Trophoblast cell (in vitro differentiated cells and primary cell): Measurements from ENCODE around the gene GNPAT.

ENCODE experiments used
- DNase-seq, 2 donors: peaks; one replicate each; pipeline ENCODE4 v3.0.0-alpha.2; 2016
- H2AFZ ChIP-seq: 2 replicates; pipeline ENCODE4 v1.6.1; 2013; ENCODE audit warnings: low read length, moderate library complexity, mild to moderate bottlenecking; ENCODE audit not compliant: insufficient read depth, poor library complexity
- H2AK5ac ChIP-seq: 2 replicates; pipeline ENCODE4 v1.6.1; 2013; ENCODE audit warnings: mild to moderate bottlenecking, low read length
- H2BK120ac ChIP-seq: 2 replicates; pipeline ENCODE4 v1.6.1; 2013; ENCODE audit warnings: low read length, mild to moderate bottlenecking, moderate library complexity; ENCODE audit not compliant: insufficient read depth, poor library complexity
- H2BK12ac ChIP-seq: 2 replicates; pipeline ENCODE4 v1.6.1; 2013; ENCODE audit warnings: mild to moderate bottlenecking, low read length, moderate library complexity
- H2BK5ac ChIP-seq: 2 replicates; pipeline ENCODE4 v1.6.1; 2013; ENCODE audit warnings: low read length, low read depth, moderate library complexity, mild to moderate bottlenecking; ENCODE audit not compliant: poor library complexity
- H3K14ac ChIP-seq: 2 replicates; pipeline ENCODE4 v1.6.1; 2013; ENCODE audit warnings: mild to moderate bottlenecking, low read length
- H3K18ac ChIP-seq: 2 replicates; pipeline ENCODE4 v1.6.1; 2013; ENCODE audit warnings: mild to moderate bottlenecking, low read length
- H3K23ac ChIP-seq: 2 replicates; pipeline ENCODE4 v1.6.1; 2013; ENCODE audit warnings: low read length
- H3K27ac ChIP-seq: 2 replicates; pipeline ENCODE4 v1.5.1; 2013; ENCODE audit warnings: low read depth, mild to moderate bottlenecking, inconsistent platforms, low read length, moderate library complexity
- H3K27me3 ChIP-seq: 2 replicates; pipeline ENCODE4 v1.6.1; 2013; ENCODE audit warnings: inconsistent platforms, mild to moderate bottlenecking, low read length, moderate library complexity; ENCODE audit not compliant: insufficient read depth
- H3K36me3 ChIP-seq, 2 experiments: 1 replicate in 1 of 2; 2 replicates in 1 of 2; pipeline ENCODE4 v1.6.1; 2013; ENCODE audit warnings: low read length in 2 of 2, mild to moderate bottlenecking in 2 of 2, moderate library complexity in 1 of 2; ENCODE audit not compliant: insufficient read depth in 2 of 2, control insufficient read depth in 1 of 2
- H3K4ac ChIP-seq: 2 replicates; pipeline ENCODE4 v1.6.1; 2013; ENCODE audit warnings: low read depth, mild to moderate bottlenecking, low read length, moderate library complexity
- H3K4me1 ChIP-seq, 2 experiments: 1 replicate in 1 of 2; 2 replicates in 1 of 2; pipeline ENCODE4 v1.6.1; 2013; ENCODE audit warnings: low read length in 2 of 2, mild to moderate bottlenecking in 2 of 2, moderate library complexity in 1 of 2; ENCODE audit not compliant: insufficient read depth in 2 of 2, control insufficient read depth in 1 of 2
- H3K4me2 ChIP-seq: 2 replicates; pipeline ENCODE4 v1.6.1; 2013; ENCODE audit warnings: inconsistent platforms, mild to moderate bottlenecking, low read length, moderate library complexity
- H3K4me3 ChIP-seq: 2 replicates; pipeline ENCODE4 v1.5.1; 2013; ENCODE audit warnings: mild to moderate bottlenecking, low read depth, low read length, inconsistent platforms
- H3K79me1 ChIP-seq: one replicate; pipeline ENCODE4 v1.6.1; 2013; ENCODE audit warnings: low read length
- H3K79me2 ChIP-seq: 2 replicates; pipeline ENCODE4 v1.6.1; 2013; ENCODE audit warnings: low read length, mild to moderate bottlenecking; ENCODE audit not compliant: control insufficient read depth, insufficient read depth, poor library complexity
- H3K9ac ChIP-seq: 2 replicates; pipeline ENCODE4 v1.6.1; 2013; ENCODE audit warnings: mild to moderate bottlenecking, low read length
- H3K9me3 ChIP-seq: 2 replicates; pipeline ENCODE4 v1.6.1; 2013; ENCODE audit warnings: low read depth, mild to moderate bottlenecking, control low read depth, inconsistent platforms, low read length; ENCODE audit not compliant: insufficient read depth
- H4K12ac ChIP-seq: 2 replicates; pipeline ENCODE4 v1.6.1; 2013; ENCODE audit warnings: low read depth, mild to moderate bottlenecking, low read length, moderate library complexity
- H4K8ac ChIP-seq: 2 replicates; pipeline ENCODE4 v1.6.1; 2013; ENCODE audit warnings: low read depth, mild to moderate bottlenecking, low read length, moderate library complexity
- H4K91ac ChIP-seq: one replicate; pipeline ENCODE4 v1.6.1; 2013; ENCODE audit warnings: low read depth, mild to moderate bottlenecking, low read length, moderate library complexity
- WGBS: extraction: QIAGEN DNeasy Blood & Tissue Kit; methylation state at CpG from one replicate; pipeline ENCODE4 v1.1.7; 2013; ENCODE audit warnings: missing lambda C conversion rate; ENCODE audit not compliant: insufficient read length, insufficient coverage; ENCODE audit errors: extremely low coverage; 5-methylcytosine and 5-hydroxymethylcytosine counted together

GNPAT gene

GRCh38 chr1:231311720-231312431, 70.9 kb downstream of the GNPAT start:
- no peak overlapping the region for H2BK5ac ChIP-seq
- peaks cover 3% of the 10 kb centered on the region for H3K9me3 ChIP-seq
- H3K4me1 ChIP-seq: no peaks in the 10 kb centered on the region
- no peaks in the 10 kb centered on the region for H3K36me3 ChIP-seq
- no peak overlapping the region for H3K23ac ChIP-seq
- DNase-seq: no peak
- H2AFZ ChIP-seq: no peak overlapping the region
- H3K79me2 ChIP-seq: no peaks in the 10 kb centered on the region
- no peak overlapping the region for H3K9ac ChIP-seq
- no peak overlapping the region for H3K18ac ChIP-seq
- no peaks in the 10 kb centered on the region for H3K79me1 ChIP-seq
- no peak overlapping the region for H2AK5ac ChIP-seq
- H2BK120ac ChIP-seq: no peak overlapping the region
- no peak overlapping the region for H3K4me2 ChIP-seq
- H3K4me3 ChIP-seq: no peak overlapping the region
- H3K14ac ChIP-seq: no peak overlapping the region
- H2BK12ac ChIP-seq: no peak overlapping the region
- no peak overlapping the region for H4K12ac ChIP-seq
- no peak overlapping the region for H3K4ac ChIP-seq
- no peak overlapping the region for H3K27ac ChIP-seq
- no peak overlapping the region for H4K91ac ChIP-seq
- H3K27me3 ChIP-seq: no peaks in the 10 kb centered on the region
- no peak overlapping the region for H4K8ac ChIP-seq
- WGBS: no CpG with 5 or more reads among the region's 8 CpGs

DNA sequence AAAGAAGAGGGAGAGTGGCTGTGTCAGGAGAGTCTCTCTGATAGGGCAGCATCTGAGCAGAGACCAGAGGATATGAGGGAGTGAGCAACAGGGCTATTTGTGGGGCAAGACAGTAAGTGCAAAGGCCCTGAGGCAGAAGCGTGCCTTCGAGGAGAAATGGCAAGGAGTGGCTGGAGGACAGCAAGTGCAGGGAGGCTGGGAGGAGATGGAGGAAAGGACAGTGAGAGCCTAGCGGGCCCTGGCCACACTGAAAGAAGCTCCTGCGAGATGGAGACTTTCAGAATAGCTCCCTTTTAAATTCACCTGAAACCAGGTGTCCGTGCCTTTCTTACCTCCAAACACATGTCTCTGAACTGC, 71.4 kb downstream of the GNPAT start:
- Histone ChIP-seq H4K12ac (no peak overlapping the region), H3K36me3 (no peaks in the 10 kb centered on the region), H3K23ac (no peak overlapping the region), H3K79me2 (no peaks in the 10 kb centered on the region), H2BK5ac (no peak overlapping the region), H3K18ac (no peak overlapping the region), H3K4me3 (no peak overlapping the region), H3K27ac (no peak overlapping the region), H3K4me2 (no peak overlapping the region), H3K14ac (no peak overlapping the region), H3K4ac (no peak overlapping the region), H2AK5ac (no peak overlapping the region), H3K9me3 (peaks cover 3% of the 10 kb centered on the region), H2BK12ac (no peak overlapping the region), H3K79me1 (no peaks in the 10 kb centered on the region), H3K4me1 (no peaks in the 10 kb centered on the region), H4K8ac (no peak overlapping the region), H3K27me3 (no peaks in the 10 kb centered on the region), H2BK120ac (no peak overlapping the region), H4K91ac (no peak overlapping the region), H2AFZ (no peak overlapping the region), H3K9ac (no peak overlapping the region)
- no CpG with 5 or more reads among the region's 5 CpGs for WGBS
- no peak for DNase-seq

- Histone ChIP-seq H3K79me2 (no peaks in the 10 kb centered on the region), H3K23ac (no peak overlapping the region), H3K4me1 (no peaks in the 10 kb centered on the region), H3K4ac (no peak overlapping the region), H3K4me3 (no peak overlapping the region), H2AFZ (no peak overlapping the region), H4K91ac (no peak overlapping the region), H3K9ac (no peak overlapping the region), H3K27me3 (no peaks in the 10 kb centered on the region), H2BK5ac (no peak overlapping the region), H3K27ac (no peak overlapping the region), H2BK12ac (no peak overlapping the region), H2AK5ac (no peak overlapping the region), H3K9me3 (peaks cover 3% of the 10 kb centered on the region), H3K14ac (no peak overlapping the region), H3K79me1 (no peaks in the 10 kb centered on the region), H3K36me3 (no peaks in the 10 kb centered on the region), H3K18ac (no peak overlapping the region), H3K4me2 (no peak overlapping the region), H4K8ac (no peak overlapping the region), H2BK120ac (no peak overlapping the region), H4K12ac (no peak overlapping the region)
- no CpG with 5 or more reads among the region's 4 CpGs for WGBS
- no peak for DNase-seq
These were observed 72.6 kb downstream of the GNPAT start for GRCh38 chr1:231313661-231314060.

DNA sequence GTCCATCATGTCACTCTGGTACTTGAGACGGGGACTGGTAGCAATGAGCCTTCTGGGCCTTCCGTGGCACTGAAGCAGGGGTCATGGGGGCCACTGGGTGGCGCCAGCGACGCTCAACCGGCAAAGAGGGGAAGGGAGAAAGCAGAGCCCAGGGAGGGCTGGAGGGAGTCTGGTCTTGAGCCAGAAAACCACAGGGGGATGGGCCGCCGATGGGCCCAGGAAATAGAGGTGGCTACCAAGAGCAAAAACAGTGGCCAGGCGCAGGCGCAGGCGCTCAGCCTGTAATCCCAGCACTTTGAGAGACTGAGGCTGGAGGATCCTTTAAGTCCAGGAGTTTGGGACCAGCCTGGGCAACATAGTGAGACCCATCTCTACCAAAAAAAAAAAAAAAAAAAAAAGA, 74.9 kb downstream of the GNPAT start:
- H2AFZ ChIP-seq: no peak overlapping the region
- no peak overlapping the region for H2BK5ac ChIP-seq
- H3K4me2 ChIP-seq: no peak overlapping the region
- H2BK120ac ChIP-seq: no peak overlapping the region
- WGBS: no CpG with 5 or more reads among the region's 11 CpGs
- H4K8ac ChIP-seq: no peak overlapping the region
- H3K4me1 ChIP-seq: no peaks in the 10 kb centered on the region
- H3K9me3 ChIP-seq: peaks cover 3% of the 10 kb centered on the region
- no peak overlapping the region for H3K18ac ChIP-seq
- no peak overlapping the region for H2AK5ac ChIP-seq
- DNase-seq: peak; percentile 38 to 57
- no peak overlapping the region for H4K91ac ChIP-seq
- no peak overlapping the region for H3K23ac ChIP-seq
- no peak overlapping the region for H3K14ac ChIP-seq
- H3K9ac ChIP-seq: no peak overlapping the region
- no peaks in the 10 kb centered on the region for H3K36me3 ChIP-seq
- no peak overlapping the region for H3K27ac ChIP-seq
- H3K4ac ChIP-seq: no peak overlapping the region
- H3K4me3 ChIP-seq: no peak overlapping the region
- no peaks in the 10 kb centered on the region for H3K79me2 ChIP-seq
- no peak overlapping the region for H2BK12ac ChIP-seq
- no peaks in the 10 kb centered on the region for H3K79me1 ChIP-seq
- H4K12ac ChIP-seq: no peak overlapping the region
- H3K27me3 ChIP-seq: no peaks in the 10 kb centered on the region
